Heart left ventricle (tissue), 13 donors: ENCODE data around the gene SLC25A2.

Source experiments
- POLR2A ChIP-seq, 2 donors: fragments of 450-650 bp; IDR thresholded peaks; one replicate each; pipeline ENCODE4 v1.6.1; 2017; ENCODE audit warnings: antibody characterized with exemption in 2 of 2, mild to moderate bottlenecking in 2 of 2, moderate library complexity in 2 of 2
- TF ChIP-seq, protein P1 (sequence below), 12 donors: fragments of 200-600 bp; sonication (generic) in 4 of 12; IDR thresholded peaks; one replicate each; pipeline versions ENCODE4 v1.5.0 to v1.8.0; 2018 to 2022; ENCODE audit warnings: antibody characterized with exemption in 12 of 12, mild to moderate bottlenecking in 5 of 12
- donor health status: ischemic (EF 13 %, LVEDD 7.1; RV severe dilation, severe dysfunction).
- donor health status: DM: no; HTN: yes; CAD: no.
- donor health status: DM: no; HTN: no; CAD: no.
- donor health status: ischemic (EF 25% LVEDD 6.9; RV normal size, moderate dysfunction).
- donor health status: ischemic (EF 25% LVEDD 5.7; RV mildly dilated, moderate dysfunction).
- donor health status: ischemic (EF 35%, LVEDD 5.7; RV mildly dilated, moderate dysfunction).
- donor health status: nonischemic (EF 11% LVEDD 7.7; RV severe dilation, severe dysfunction).
- donor health status: DM: yes; HTN: yes; CAD: no.
- donor health status: PGD.
- donor health status: ischemic (EF 29% LVEDD 5.4; RV normal size, mild dysfunction).
- donor health status: nonischemic (EF 23%, LVEDD 6.1; RV moderate dilation, normal function).

DNA sequence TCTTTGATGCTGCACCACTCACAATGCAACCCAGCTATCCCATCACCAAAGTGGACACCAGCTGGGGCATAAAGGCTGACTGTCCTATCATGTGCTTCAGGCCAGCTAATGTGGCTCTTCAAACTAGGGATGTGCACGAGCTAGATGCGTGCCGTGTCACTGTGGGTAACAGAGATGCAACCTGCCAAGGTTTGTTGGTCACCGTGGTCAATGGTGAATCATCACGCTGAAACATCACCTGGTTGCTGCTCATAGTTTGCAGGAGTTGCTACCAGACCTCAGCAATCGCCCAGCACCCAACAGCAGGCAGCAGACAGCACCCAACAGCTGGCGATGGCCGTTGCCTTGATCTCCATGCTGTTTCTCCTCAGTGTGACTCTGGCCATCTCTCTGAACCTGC lies 24.4 kb upstream of the SLC25A2 start:
- no peak for TF ChIP-seq POLR2A (IDR thresholded peaks at IDR 0.05)
- TF ChIP-seq, protein P1, sequence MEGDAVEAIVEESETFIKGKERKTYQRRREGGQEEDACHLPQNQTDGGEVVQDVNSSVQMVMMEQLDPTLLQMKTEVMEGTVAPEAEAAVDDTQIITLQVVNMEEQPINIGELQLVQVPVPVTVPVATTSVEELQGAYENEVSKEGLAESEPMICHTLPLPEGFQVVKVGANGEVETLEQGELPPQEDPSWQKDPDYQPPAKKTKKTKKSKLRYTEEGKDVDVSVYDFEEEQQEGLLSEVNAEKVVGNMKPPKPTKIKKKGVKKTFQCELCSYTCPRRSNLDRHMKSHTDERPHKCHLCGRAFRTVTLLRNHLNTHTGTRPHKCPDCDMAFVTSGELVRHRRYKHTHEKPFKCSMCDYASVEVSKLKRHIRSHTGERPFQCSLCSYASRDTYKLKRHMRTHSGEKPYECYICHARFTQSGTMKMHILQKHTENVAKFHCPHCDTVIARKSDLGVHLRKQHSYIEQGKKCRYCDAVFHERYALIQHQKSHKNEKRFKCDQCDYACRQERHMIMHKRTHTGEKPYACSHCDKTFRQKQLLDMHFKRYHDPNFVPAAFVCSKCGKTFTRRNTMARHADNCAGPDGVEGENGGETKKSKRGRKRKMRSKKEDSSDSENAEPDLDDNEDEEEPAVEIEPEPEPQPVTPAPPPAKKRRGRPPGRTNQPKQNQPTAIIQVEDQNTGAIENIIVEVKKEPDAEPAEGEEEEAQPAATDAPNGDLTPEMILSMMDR (IDR thresholded peaks at IDR 0.05), result no peak
